GM12892 (cell line): ENCODE data around the gene KIF24.
"Not testable (repeated sequence)": the region's sequence is repeated elsewhere in the genome, so short reads cannot be mapped to it uniquely, and the experiment has no call there.

Experiments
- DNase-seq: peaks from one replicate; pipeline ENCODE4 v3.0.0; 2011; ENCODE audit not compliant: insufficient read length
- FAIRE-seq: peaks from 2 replicates; lab custom pipeline; 2011; peaks lifted over from hg19 to GRCh38; lab: Jason Lieb, UNC
- POLR2A ChIP-seq: IDR thresholded peaks from 2 replicates; pipeline ENCODE4 v1.6.1; 2011; ENCODE audit warnings: low read depth, low read length, control low read depth
- POLR2AphosphoS5 ChIP-seq: IDR thresholded peaks from 2 replicates; pipeline ENCODE4 v1.6.1; 2011; ENCODE audit warnings: low read depth, low read length, control low read depth
- TAF1 ChIP-seq: IDR thresholded peaks from 2 replicates; pipeline ENCODE4 v1.6.1; 2011; ENCODE audit warnings: low read depth, mild to moderate bottlenecking, control low read depth, low read length, borderline replicate concordance

The KIF24 gene

GRCh38 chr9:34349324-34349723, 20.3 kb upstream of the KIF24 start:
- FAIRE-seq (no peak), DNase-seq (no peak)
- no peak for TF ChIP-seq POLR2AphosphoS5
- TF ChIP-seq POLR2A, result no peak
- TF ChIP-seq TAF1, result no peak

GRCh38 chr9:34347800-34348158, 18.7 kb upstream of the KIF24 start:
- DNase-seq (no peak), FAIRE-seq (no peak)
- TF ChIP-seq POLR2A, result no peak
- TF ChIP-seq POLR2AphosphoS5, result no peak
- no peak for TF ChIP-seq TAF1

GRCh38 chr9:34346873-34347799, 18.1 kb upstream of the KIF24 start:
- TF ChIP-seq POLR2AphosphoS5, result no peak
- no peak for TF ChIP-seq TAF1
- no peak for TF ChIP-seq POLR2A
- DNase-seq, result no peak
- FAIRE-seq, result no peak

- no peak for TF ChIP-seq POLR2AphosphoS5
- no peak for DNase-seq
- no peak for FAIRE-seq
Measured at GRCh38 chr9:34343605-34344004, 14.5 kb upstream of the KIF24 start.

- FAIRE-seq (no peak), DNase-seq (no peak)
- TF ChIP-seq POLR2A (no peak), POLR2AphosphoS5 (no peak), TAF1 (no peak)
Measured at GRCh38 chr9:34343090-34343489, 14.0 kb upstream of the KIF24 start.

GRCh38 chr9:34341659-34342295, 12.7 kb upstream of the KIF24 start:
- TF ChIP-seq POLR2AphosphoS5, result no peak
- no peak for TF ChIP-seq TAF1
- TF ChIP-seq POLR2A, result no peak
- FAIRE-seq (no peak), DNase-seq (no peak)

- FAIRE-seq (no peak), DNase-seq (no peak)
- TF ChIP-seq POLR2AphosphoS5 (no peak), TAF1 (no peak), POLR2A (no peak)
Measured at GRCh38 chr9:34338665-34339385, 9.8 kb upstream of the KIF24 start.

GRCh38 chr9:34338079-34338478, 9.0 kb upstream of the KIF24 start:
- FAIRE-seq, DNase-seq: not testable (repeated sequence)

GRCh38 chr9:34337403-34337802, 8.3 kb upstream of the KIF24 start:
- TF ChIP-seq POLR2AphosphoS5, result no peak
- TF ChIP-seq POLR2A, result no peak
- TF ChIP-seq TAF1, result no peak
- DNase-seq (no peak), FAIRE-seq (no peak)

GRCh38 chr9:34335376-34335775, 6.3 kb upstream of the KIF24 start:
- no peak for DNase-seq
- no peak for FAIRE-seq
- TF ChIP-seq POLR2AphosphoS5 (no peak), POLR2A (no peak), TAF1 (no peak)

- no peak for DNase-seq
- no peak for TF ChIP-seq POLR2A
- TF ChIP-seq TAF1, result no peak
- TF ChIP-seq POLR2AphosphoS5, result no peak
- no peak for FAIRE-seq
Measured at GRCh38 chr9:34334916-34335315, 5.8 kb upstream of the KIF24 start.
